Karpas-422 (cell line): ENCODE measurements around the gene MGRN1. TPM values are rescaled to one million over a fixed set of nuclear protein-coding genes. Genes with fewer than 3 reads are reported as not detected.

ENCODE experiments used
- DNase-seq: peaks from one replicate; pipeline ENCODE4 v3.0.0-alpha.2; 2015
- H2AFZ ChIP-seq: fragments of 200-600 bp; sonication (generic); 2 replicates; pipeline ENCODE4 v1.6.1; 2014; ENCODE audit warnings: antibody characterized with exemption, low read length, mixed read lengths
- H3K27ac ChIP-seq: fragments of 200-600 bp; sonication (generic); 2 replicates; pipeline ENCODE4 v1.5.1; 2014; ENCODE audit warnings: mild to moderate bottlenecking, low read length, moderate library complexity
- H3K27me3 ChIP-seq: fragments of 200-600 bp; sonication (generic); 2 replicates; pipeline ENCODE4 v1.6.1; 2014; ENCODE audit warnings: low read length, mixed read lengths
- H3K36me3 ChIP-seq: fragments of 200-600 bp; sonication (generic); 2 replicates; pipeline ENCODE4 v1.6.1; 2014; ENCODE audit warnings: low read length, mixed read lengths; ENCODE audit not compliant: insufficient read depth
- H3K4me1 ChIP-seq: fragments of 200-600 bp; sonication (generic); 2 replicates; pipeline ENCODE4 v1.6.1; 2014; ENCODE audit warnings: mild to moderate bottlenecking, low read length, mixed read lengths
- H3K4me2 ChIP-seq: fragments of 200-600 bp; sonication (generic); 2 replicates; pipeline ENCODE4 v1.6.1; 2014; ENCODE audit warnings: low read length, low read depth, mild to moderate bottlenecking; ENCODE audit not compliant: poor library complexity, severe bottlenecking
- H3K4me3 ChIP-seq: fragments of 200-600 bp; sonication (generic); 2 replicates; pipeline ENCODE4 v1.5.1; 2014; ENCODE audit warnings: mild to moderate bottlenecking, antibody characterized with exemption, low read length, mixed read lengths
- H3K79me2 ChIP-seq: fragments of 200-600 bp; sonication (generic); 2 replicates; pipeline ENCODE4 v1.6.1; 2014; ENCODE audit warnings: mild to moderate bottlenecking, low read length, mixed read lengths
- H3K9ac ChIP-seq: fragments of 200-600 bp; sonication (generic); 2 replicates; pipeline ENCODE4 v1.6.0; 2014; ENCODE audit warnings: low read length
- H3K9me2 ChIP-seq: fragments of 200-600 bp; sonication (generic), shearing (Covaris generic); replicated peaks from 2 replicates; pipeline ENCODE4 v1.6.0; 2014; ENCODE audit warnings: mild to moderate bottlenecking, low read length, moderate library complexity; ENCODE audit not compliant: insufficient read depth
- H3K9me3 ChIP-seq: fragments of 300-700, 200-600 bp; sonication (generic); 2 replicates; pipeline ENCODE4 v1.6.1; 2014; ENCODE audit warnings: low read length, mixed read lengths
- H4K20me1 ChIP-seq: fragments of 200-600 bp; sonication (generic); 2 replicates; pipeline ENCODE4 v1.6.1; 2014; ENCODE audit warnings: mild to moderate bottlenecking, antibody characterized with exemption, low read length, low read depth; ENCODE audit not compliant: insufficient read depth
- total RNA-seq: library from RNA; depleted of rRNA; stranded (reverse); fragments of >200 nt; shearing (Covaris generic); gene quantifications from 2 replicates; pipeline ENCODE4 v1.2.3, GENCODE V29; 2014; ENCODE audit warnings: low replicate concordance

Gene MGRN1
- total RNA-seq, 1 experiment from 2014 or later = 23.0 TPM

DNA sequence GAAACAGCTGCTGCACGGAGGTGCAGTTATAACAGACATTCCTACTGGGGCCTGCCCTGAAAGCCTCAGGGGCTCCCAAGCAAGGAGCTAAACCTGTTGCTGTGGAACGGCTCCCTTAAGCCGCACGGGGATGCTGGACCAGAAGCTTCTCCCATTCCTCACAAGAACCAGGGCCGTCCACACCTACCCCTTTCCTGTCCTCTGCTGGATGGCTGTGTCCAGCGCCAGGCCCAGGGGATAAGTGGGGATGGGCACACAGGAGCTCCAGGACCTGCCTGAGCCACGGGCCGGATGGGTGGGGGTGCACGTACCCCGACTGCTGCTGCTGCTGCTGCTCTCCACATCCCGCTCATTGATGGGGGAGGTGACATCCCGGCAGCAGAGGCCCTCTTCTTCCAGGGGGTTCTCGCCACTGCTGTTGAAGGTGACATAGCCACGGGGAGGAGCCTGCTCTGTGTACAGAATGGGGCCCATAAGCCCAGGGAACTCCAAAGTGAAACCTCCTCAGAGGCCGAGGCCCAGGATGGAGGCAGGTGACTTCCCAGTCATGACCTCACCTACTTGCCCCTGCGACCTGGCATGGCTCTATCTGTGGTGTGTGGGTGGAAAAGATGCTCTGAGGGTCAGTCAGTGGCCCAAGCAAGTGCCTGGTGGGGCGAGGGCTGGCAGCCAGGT, 77.3 kb downstream of the MGRN1 start:
- Histone ChIP-seq H3K4me3 (no peak overlapping the region), H3K9me2 (no peaks in the 10 kb centered on the region), H3K4me2 (no peak overlapping the region), H3K36me3 (peaks cover 2% of the 10 kb centered on the region; the same call in 1 of the 2 replicates), H4K20me1 (no peaks in the 10 kb centered on the region), H3K9me3 (no peaks in the 10 kb centered on the region), H2AFZ (no peak overlapping the region), H3K79me2 (no peaks in the 10 kb centered on the region), H3K27ac (no peak overlapping the region), H3K27me3 (no peaks in the 10 kb centered on the region), H3K9ac (no peak overlapping the region), H3K4me1 (no peaks in the 10 kb centered on the region)
- no peak for DNase-seq

DNA sequence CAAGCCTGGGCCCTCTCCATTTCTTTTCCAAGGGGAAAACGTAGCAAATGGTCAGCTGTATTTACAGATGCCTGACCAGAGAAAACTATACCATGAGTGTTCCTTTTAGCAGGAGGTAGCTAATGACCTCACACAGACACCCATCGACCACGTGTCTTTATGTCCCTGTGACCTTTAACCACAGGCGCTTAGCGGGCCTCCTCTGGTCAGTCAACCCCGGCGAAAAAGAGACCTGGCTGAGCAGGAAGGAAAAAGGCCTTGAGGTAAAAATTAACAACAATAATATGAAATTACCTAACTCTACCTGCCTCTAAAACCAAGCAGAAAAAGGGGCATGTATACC, 77.8 kb downstream of the MGRN1 start:
- H2AFZ ChIP-seq = no peak overlapping the region
- no peak overlapping the region for H3K27ac ChIP-seq
- no peak for DNase-seq
- no peak overlapping the region for H3K4me3 ChIP-seq
- no peaks in the 10 kb centered on the region for H4K20me1 ChIP-seq
- H3K9me3 ChIP-seq = no peaks in the 10 kb centered on the region
- H3K9ac ChIP-seq = no peak overlapping the region
- no peaks in the 10 kb centered on the region for H3K27me3 ChIP-seq
- no peaks in the 10 kb centered on the region for H3K9me2 ChIP-seq
- H3K36me3 ChIP-seq = peaks cover 2% of the 10 kb centered on the region; the same call in 1 of the 2 replicates
- H3K79me2 ChIP-seq = no peaks in the 10 kb centered on the region
- no peaks in the 10 kb centered on the region for H3K4me1 ChIP-seq
- no peak overlapping the region for H3K4me2 ChIP-seq

DNA sequence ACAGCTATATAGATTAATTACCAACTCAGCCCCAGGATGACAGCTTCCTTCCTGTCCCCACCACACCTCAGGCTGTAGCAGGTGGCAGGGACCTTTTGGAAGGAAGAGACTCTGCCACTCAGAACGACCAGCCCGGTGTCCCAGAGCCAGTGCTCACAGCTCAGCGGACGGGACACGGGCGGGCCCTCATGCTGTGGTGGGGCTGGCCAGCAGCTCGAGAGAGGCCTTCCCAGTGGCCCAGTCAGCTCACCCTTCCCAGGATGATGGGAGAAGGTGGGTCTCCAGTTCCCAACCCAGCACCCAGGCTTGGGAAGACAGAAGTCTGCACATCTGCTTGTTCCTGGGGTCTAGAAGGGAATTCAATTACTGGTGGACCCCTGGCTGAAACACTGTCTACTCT, 79.3 kb downstream of the MGRN1 start:
- Histone ChIP-seq H3K27ac (no peak overlapping the region), H2AFZ (no peak overlapping the region), H3K79me2 (no peaks in the 10 kb centered on the region), H3K4me1 (no peaks in the 10 kb centered on the region), H3K9ac (no peak overlapping the region), H3K27me3 (no peaks in the 10 kb centered on the region), H3K4me2 (no peak overlapping the region), H3K4me3 (no peak overlapping the region), H3K36me3 (0 out of 2 replicates have a peak, but pooled peaks cover 2% of the 10 kb centered on the region), H3K9me3 (no peaks in the 10 kb centered on the region), H3K9me2 (no peaks in the 10 kb centered on the region), H4K20me1 (no peaks in the 10 kb centered on the region)
- no peak for DNase-seq

DNA sequence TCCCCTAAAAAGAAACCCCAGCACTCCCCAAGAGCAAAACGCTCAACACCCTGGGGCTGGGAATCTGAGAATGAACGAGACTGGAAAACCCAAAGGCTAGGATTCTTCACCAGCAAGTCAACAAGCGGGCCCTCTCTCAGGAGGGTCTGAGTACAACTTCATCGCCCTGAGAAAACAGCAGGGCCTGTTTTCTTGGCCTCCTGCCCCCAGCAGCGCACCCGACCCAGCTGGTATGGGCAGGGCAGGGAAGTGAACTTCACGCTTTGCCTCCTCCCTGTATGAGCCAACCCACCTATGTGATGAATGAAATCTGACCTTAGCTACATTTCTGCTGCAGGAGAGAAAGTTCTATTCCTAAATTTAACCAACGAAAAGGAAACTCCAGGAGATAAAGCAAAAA, 79.9 kb downstream of the MGRN1 start:
- Histone ChIP-seq H4K20me1 (no peaks in the 10 kb centered on the region), H3K27ac (no peak overlapping the region), H3K4me3 (no peak overlapping the region), H3K9me3 (no peaks in the 10 kb centered on the region), H2AFZ (no peak overlapping the region), H3K27me3 (no peaks in the 10 kb centered on the region), H3K36me3 (peaks cover 2% of the 10 kb centered on the region; the same call in 1 of the 2 replicates), H3K79me2 (no peaks in the 10 kb centered on the region), H3K4me1 (no peaks in the 10 kb centered on the region), H3K4me2 (no peak overlapping the region), H3K9me2 (no peaks in the 10 kb centered on the region), H3K9ac (no peak overlapping the region)
- no peak for DNase-seq

DNA sequence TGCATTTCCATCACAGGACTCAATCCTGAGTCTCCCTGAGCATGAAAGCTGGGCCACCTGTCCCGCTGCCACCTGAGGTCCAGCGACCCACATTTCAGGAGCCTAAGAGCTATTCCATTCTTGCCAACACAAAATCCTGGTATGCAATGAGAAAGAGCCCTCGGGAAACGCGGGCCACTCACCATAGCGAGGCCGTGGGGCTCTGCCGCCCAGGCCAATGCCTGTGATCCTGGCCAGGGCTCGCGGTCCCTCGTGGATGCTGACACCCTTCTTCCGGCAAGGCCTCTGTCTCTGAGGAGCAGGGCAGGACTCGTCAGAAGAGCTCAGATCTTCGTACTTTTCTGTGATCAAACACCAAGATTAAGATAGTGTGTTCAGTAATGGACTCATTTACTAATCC, 80.3 kb downstream of the MGRN1 start:
- Histone ChIP-seq H3K36me3 (peaks cover 2% of the 10 kb centered on the region; the same call in 1 of the 2 replicates), H2AFZ (no peak overlapping the region), H3K9me2 (no peaks in the 10 kb centered on the region), H3K9me3 (no peaks in the 10 kb centered on the region), H3K27ac (no peak overlapping the region), H3K9ac (no peak overlapping the region), H4K20me1 (no peaks in the 10 kb centered on the region), H3K4me2 (no peak overlapping the region), H3K4me3 (no peak overlapping the region), H3K27me3 (no peaks in the 10 kb centered on the region), H3K79me2 (no peaks in the 10 kb centered on the region), H3K4me1 (no peaks in the 10 kb centered on the region)
- no peak for DNase-seq

DNA sequence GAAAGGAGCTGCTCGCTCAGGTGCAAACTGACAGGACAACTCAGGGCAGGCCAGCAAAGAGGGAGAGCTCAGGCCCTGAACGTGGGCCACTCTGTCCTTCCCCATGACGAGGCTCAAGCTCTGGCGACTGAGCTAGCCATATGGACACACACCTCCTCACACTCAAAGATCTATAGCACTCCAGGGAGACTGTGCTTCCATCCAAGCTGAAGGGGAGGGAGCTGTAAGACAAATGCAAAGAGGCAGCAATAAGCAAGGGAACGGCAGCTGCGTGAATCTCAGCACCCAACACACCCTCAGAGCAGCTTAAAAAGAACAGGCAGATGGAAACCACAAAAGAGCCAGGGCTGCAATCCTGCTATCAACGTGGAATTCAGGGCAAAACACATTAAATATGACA, 82.2 kb downstream of the MGRN1 start:
- Histone ChIP-seq H3K9me3 (no peaks in the 10 kb centered on the region), H3K4me2 (no peak overlapping the region), H2AFZ (no peak overlapping the region), H3K27ac (no peak overlapping the region), H3K9me2 (no peaks in the 10 kb centered on the region), H3K4me1 (no peaks in the 10 kb centered on the region), H3K4me3 (no peak overlapping the region), H3K79me2 (no peaks in the 10 kb centered on the region), H3K9ac (no peak overlapping the region), H4K20me1 (no peaks in the 10 kb centered on the region), H3K36me3 (peaks cover 2% of the 10 kb centered on the region; the same call in 1 of the 2 replicates), H3K27me3 (no peaks in the 10 kb centered on the region)
- no peak for DNase-seq

DNA sequence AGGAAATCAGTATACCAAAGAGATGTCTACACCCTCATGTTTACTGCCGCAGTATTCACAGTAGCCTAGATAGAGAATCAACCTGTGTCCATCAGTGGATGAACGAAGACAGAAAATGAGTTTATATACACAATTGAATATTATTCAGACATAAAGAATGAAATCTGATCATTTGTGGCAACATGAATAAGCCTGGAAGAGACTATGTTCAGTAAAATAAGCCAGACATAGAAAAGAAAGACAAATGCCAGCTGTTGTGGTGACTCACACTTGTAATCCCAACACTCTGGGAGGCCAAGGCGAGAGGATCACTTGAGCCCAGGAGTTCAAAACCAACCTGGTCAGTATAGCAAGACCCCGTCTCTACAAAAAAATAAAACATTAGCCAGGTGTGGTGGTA, 84.9 kb downstream of the MGRN1 start:
- Histone ChIP-seq H3K4me1 (no peaks in the 10 kb centered on the region), H3K27me3 (no peaks in the 10 kb centered on the region), H3K9me3 (no peaks in the 10 kb centered on the region)

DNA sequence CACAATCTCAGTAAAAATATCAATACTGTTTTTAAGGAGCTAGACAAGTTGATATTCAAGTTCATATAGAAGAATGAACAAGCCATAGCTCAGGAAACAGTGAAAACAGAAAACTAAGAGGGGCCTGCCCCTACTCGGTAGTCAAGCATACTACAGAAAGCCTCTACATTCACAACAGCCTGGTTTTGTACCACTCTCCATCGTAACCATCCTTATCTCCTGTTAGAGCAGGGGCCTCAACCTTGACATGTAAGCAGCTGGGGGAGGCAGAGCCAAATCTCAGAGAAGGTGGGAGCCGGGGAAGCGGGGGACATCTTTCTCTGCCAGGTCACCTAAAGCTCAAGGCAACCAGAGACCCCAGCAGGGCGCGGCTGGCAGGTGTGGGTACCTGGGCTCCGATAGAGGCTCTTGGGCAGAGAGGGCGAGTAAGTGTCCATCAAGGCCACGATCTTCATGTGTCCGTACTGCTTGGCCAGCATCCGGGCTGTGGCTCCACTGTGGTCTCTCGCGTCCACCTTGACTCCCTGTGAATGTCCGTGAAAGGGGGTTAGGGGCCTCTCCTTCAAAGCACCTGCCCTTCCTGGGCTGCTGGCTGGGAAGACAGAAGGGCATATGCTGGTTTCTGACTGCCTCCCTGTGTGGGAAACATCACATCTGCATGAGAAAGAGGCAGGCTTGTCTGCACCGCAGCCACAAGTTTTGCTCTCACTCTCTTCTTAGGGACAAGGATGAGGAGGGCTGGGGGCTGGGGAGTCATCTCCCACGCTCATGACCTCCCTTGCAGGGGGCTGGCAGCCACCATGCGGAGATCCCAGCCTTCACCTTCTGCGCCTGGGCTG, 89.3 kb downstream of the MGRN1 start:
- no peaks in the 10 kb centered on the region for H3K9me3 ChIP-seq
- no peaks in the 10 kb centered on the region for H3K9me2 ChIP-seq
- H3K9ac ChIP-seq = no peak overlapping the region
- peaks cover 8% of the 10 kb centered on the region for H3K4me1 ChIP-seq
- H4K20me1 ChIP-seq = no peaks in the 10 kb centered on the region
- H2AFZ ChIP-seq = no peak overlapping the region
- H3K4me3 ChIP-seq = no peak overlapping the region
- no peaks in the 10 kb centered on the region; the same call in 1 of the 2 replicates for H3K36me3 ChIP-seq
- H3K4me2 ChIP-seq = no peak overlapping the region
- DNase-seq = no peak
- 0 out of 2 replicates have a peak, but pooled peaks cover 6% of the 10 kb centered on the region for H3K79me2 ChIP-seq
- H3K27ac ChIP-seq = no peak overlapping the region
- H3K27me3 ChIP-seq = no peaks in the 10 kb centered on the region

More for the DNA sequence above, 84.9 kb downstream of the MGRN1 start:
- Histone ChIP-seq H3K36me3 (no peaks in the 10 kb centered on the region; the same call in 1 of the 2 replicates), H2AFZ (no peak overlapping the region), H3K9ac (no peak overlapping the region), H4K20me1 (no peaks in the 10 kb centered on the region), H3K27ac (no peak overlapping the region), H3K79me2 (no peaks in the 10 kb centered on the region), H3K9me2 (no peaks in the 10 kb centered on the region), H3K4me2 (no peak overlapping the region), H3K4me3 (no peak overlapping the region)
- DNase-seq = no peak
